Neural cell (in vitro differentiated cells): ENCODE data around the gene SMAP1. TPM values are rescaled to one million over a fixed set of nuclear protein-coding genes. Genes with fewer than 3 reads are reported as not detected.
"Not testable (repeated sequence)": the region's sequence is repeated elsewhere in the genome, so short reads cannot be mapped to it uniquely, and the experiment has no call there.

Experiments used
- H2AFZ ChIP-seq: fragments of 200-600, 300-800 bp; sonication (generic), shearing (Covaris generic); 2 replicates; pipeline ENCODE4 v1.6.0; 2014; ENCODE audit warnings: low read depth, mild to moderate bottlenecking, antibody characterized with exemption, low read length, moderate library complexity
- H3F3A ChIP-seq: fragments of 200-600 bp; shearing (Covaris generic); 2 replicates; pipeline ENCODE4 v1.6.1; 2016; ENCODE audit warnings: mild to moderate bottlenecking, moderate library complexity, mixed read lengths, antibody characterized with exemption, low read length; ENCODE audit not compliant: insufficient read depth, poor library complexity, severe bottlenecking
- H3K27ac ChIP-seq: fragments of 200-600, 300-800 bp; sonication (generic), shearing (Covaris generic); 2 replicates; pipeline ENCODE4 v1.5.1; 2014; ENCODE audit warnings: mild to moderate bottlenecking, low read length, moderate library complexity
- H3K27me3 ChIP-seq: fragments of 300-800, 200-600 bp; sonication (generic), shearing (Covaris generic); 2 replicates; pipeline ENCODE4 v1.6.0; 2014; ENCODE audit warnings: mild to moderate bottlenecking, low read depth, low read length, moderate library complexity; ENCODE audit not compliant: insufficient read depth
- H3K36me3 ChIP-seq: fragments of 300-800, 200-600 bp; sonication (generic), shearing (Covaris generic); 2 replicates; pipeline ENCODE4 v1.5.1; 2014; ENCODE audit warnings: mild to moderate bottlenecking, antibody characterized with exemption, low read length, moderate library complexity; ENCODE audit not compliant: insufficient read depth
- H3K4me2 ChIP-seq: fragments of 300-800, 200-600 bp; sonication (generic), shearing (Covaris generic); 2 replicates; pipeline ENCODE4 v1.6.0; 2014; ENCODE audit warnings: mild to moderate bottlenecking, low read length
- H3K4me3 ChIP-seq: fragments of 300-800, 200-600 bp; sonication (generic), shearing (Covaris generic); 2 replicates; pipeline ENCODE4 v1.5.1; 2014; ENCODE audit warnings: mild to moderate bottlenecking, low read length, moderate library complexity
- H3K79me2 ChIP-seq: fragments of 200-600 bp; shearing (Covaris generic); replicated peaks from 2 replicates; pipeline ENCODE4 v1.6.0; 2014; ENCODE audit warnings: mild to moderate bottlenecking, low read length, moderate library complexity; ENCODE audit not compliant: insufficient read depth
- H3K9ac ChIP-seq: fragments of 300-800, 200-600 bp; sonication (generic), shearing (Covaris generic); 2 replicates; pipeline ENCODE4 v1.6.1; 2016; ENCODE audit warnings: mild to moderate bottlenecking, low read length, mixed read lengths
- H3K9me2 ChIP-seq: fragments of 200-600 bp; shearing (Covaris generic); 2 replicates; pipeline ENCODE4 v1.6.1; 2016; ENCODE audit warnings: mild to moderate bottlenecking, low read length, mixed read lengths; ENCODE audit not compliant: insufficient read depth
- H3K9me3 ChIP-seq: fragments of 200-600, 300-800 bp; sonication (generic), shearing (Covaris generic); 2 replicates; pipeline ENCODE4 v1.6.1; 2016; ENCODE audit warnings: mild to moderate bottlenecking, mixed run types, low read length, moderate library complexity, mixed read lengths
- H4K20me1 ChIP-seq: fragments of 200-600 bp; shearing (Covaris generic); 2 replicates; pipeline ENCODE4 v1.6.1; 2016; ENCODE audit warnings: mild to moderate bottlenecking, mixed run types; ENCODE audit not compliant: insufficient read depth
- EP300 ChIP-seq: fragments of 450-650 bp; conservative IDR thresholded peaks from 2 replicates; pipeline ENCODE4 v1.6.1; 2014; ENCODE audit warnings: antibody characterized with exemption, mild to moderate bottlenecking, moderate library complexity; ENCODE audit not compliant: poor library complexity, severe bottlenecking
- EZH2 ChIP-seq: fragments of 200-600, 300-800 bp; shearing (Covaris generic), sonication (generic); IDR thresholded peaks from 2 replicates; pipeline ENCODE4 v1.6.1; 2014; ENCODE audit warnings: antibody characterized with exemption, low read length, borderline replicate concordance, mild to moderate bottlenecking; ENCODE audit not compliant: insufficient read depth, poor library complexity, severe bottlenecking
- MXI1 ChIP-seq: fragments of 450-650 bp; conservative IDR thresholded peaks from 2 replicates; pipeline ENCODE4 v1.6.1; 2014; ENCODE audit warnings: antibody characterized with exemption, mild to moderate bottlenecking; ENCODE audit not compliant: poor library complexity, severe bottlenecking
- POLR2AphosphoS5 ChIP-seq: IDR thresholded peaks from 2 replicates; pipeline ENCODE4 v1.6.1; 2012
- RAD21 ChIP-seq: fragments of 450-650 bp; conservative IDR thresholded peaks from 2 replicates; pipeline ENCODE4 v1.6.1; 2014; ENCODE audit warnings: antibody characterized with exemption, mild to moderate bottlenecking, moderate library complexity
- SMC3 ChIP-seq: fragments of 450-650 bp; conservative IDR thresholded peaks from 2 replicates; pipeline ENCODE4 v1.6.1; 2014; ENCODE audit warnings: antibody characterized with exemption, mild to moderate bottlenecking, moderate library complexity; ENCODE audit not compliant: poor library complexity
- TAF1 ChIP-seq: IDR thresholded peaks from 2 replicates; pipeline ENCODE4 v1.6.1; 2012; ENCODE audit warnings: low read depth
- polyA plus RNA-seq: library from polyadenylated mRNA; depleted of rRNA; stranded (reverse); fragments of >200 nt; gene quantifications from 2 replicates; pipeline ENCODE4 v1.2.3, GENCODE V29; 2014
- TF ChIP-seq, protein P1 (sequence below): fragments of 450-650 bp; IDR thresholded peaks from 2 replicates; pipeline ENCODE4 v1.5.1; 2014; ENCODE audit warnings: antibody characterized with exemption, mild to moderate bottlenecking, moderate library complexity; ENCODE audit not compliant: poor library complexity, severe bottlenecking
- TF ChIP-seq, protein P2 (sequence below): IDR thresholded peaks from 2 replicates; pipeline ENCODE4 v1.6.1; 2012; ENCODE audit warnings: borderline replicate concordance

Gene SMAP1
- polyA plus RNA-seq, 1 donor from 2014 or later: 43.7 TPM

DNA sequence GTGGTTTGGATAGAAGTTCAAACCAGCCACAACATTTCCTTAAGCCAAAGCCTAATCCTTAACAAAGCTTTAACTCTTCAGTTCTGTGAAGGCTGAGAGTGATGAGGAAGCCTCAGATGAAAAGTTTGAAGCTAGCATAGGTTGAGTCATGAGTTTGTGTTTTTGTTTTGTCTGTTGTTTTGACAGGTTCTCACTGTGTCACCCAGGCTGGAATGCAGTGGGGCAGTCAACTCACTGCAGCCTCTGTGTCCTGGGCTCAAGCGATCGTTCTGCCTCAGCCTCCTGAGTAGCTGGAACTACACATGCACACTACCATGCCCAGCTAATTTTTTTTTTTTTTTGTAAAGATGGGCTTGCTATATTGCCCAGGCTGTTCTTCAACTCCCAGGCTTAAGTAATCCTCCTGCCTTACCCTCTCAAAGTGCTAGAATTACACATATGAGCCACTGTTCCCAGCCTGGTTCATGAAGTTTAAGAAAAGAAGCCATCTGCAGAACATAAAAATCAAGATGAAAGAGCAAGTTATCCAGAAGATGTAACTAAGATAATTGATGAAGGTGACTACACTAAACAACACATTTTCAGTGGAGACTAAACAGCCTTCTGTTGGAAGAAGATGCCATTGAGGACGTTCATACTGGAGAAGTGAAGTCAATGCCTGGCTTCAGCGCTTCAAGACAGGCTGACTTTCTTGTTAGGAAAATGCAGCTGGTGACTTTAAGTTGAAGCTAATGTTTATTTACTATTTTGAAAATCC, 96.2 kb downstream of the SMAP1 start:
- Histone ChIP-seq H3K27ac (no peak overlapping the region), H4K20me1 (no peaks in the 10 kb centered on the region), H3K36me3 (no peaks in the 10 kb centered on the region), H3K4me2 (no peak overlapping the region), H2AFZ (no peak overlapping the region), H3F3A (no peaks in the 10 kb centered on the region), H3K9me3 (no peaks in the 10 kb centered on the region), H3K9me2 (no peaks in the 10 kb centered on the region), H3K9ac (no peak overlapping the region), H3K4me3 (no peak overlapping the region), H3K79me2 (no peaks in the 10 kb centered on the region), H3K27me3 (no peaks in the 10 kb centered on the region)
- TF ChIP-seq, protein P1, sequence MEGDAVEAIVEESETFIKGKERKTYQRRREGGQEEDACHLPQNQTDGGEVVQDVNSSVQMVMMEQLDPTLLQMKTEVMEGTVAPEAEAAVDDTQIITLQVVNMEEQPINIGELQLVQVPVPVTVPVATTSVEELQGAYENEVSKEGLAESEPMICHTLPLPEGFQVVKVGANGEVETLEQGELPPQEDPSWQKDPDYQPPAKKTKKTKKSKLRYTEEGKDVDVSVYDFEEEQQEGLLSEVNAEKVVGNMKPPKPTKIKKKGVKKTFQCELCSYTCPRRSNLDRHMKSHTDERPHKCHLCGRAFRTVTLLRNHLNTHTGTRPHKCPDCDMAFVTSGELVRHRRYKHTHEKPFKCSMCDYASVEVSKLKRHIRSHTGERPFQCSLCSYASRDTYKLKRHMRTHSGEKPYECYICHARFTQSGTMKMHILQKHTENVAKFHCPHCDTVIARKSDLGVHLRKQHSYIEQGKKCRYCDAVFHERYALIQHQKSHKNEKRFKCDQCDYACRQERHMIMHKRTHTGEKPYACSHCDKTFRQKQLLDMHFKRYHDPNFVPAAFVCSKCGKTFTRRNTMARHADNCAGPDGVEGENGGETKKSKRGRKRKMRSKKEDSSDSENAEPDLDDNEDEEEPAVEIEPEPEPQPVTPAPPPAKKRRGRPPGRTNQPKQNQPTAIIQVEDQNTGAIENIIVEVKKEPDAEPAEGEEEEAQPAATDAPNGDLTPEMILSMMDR: no peak
- TF ChIP-seq, protein P2, sequence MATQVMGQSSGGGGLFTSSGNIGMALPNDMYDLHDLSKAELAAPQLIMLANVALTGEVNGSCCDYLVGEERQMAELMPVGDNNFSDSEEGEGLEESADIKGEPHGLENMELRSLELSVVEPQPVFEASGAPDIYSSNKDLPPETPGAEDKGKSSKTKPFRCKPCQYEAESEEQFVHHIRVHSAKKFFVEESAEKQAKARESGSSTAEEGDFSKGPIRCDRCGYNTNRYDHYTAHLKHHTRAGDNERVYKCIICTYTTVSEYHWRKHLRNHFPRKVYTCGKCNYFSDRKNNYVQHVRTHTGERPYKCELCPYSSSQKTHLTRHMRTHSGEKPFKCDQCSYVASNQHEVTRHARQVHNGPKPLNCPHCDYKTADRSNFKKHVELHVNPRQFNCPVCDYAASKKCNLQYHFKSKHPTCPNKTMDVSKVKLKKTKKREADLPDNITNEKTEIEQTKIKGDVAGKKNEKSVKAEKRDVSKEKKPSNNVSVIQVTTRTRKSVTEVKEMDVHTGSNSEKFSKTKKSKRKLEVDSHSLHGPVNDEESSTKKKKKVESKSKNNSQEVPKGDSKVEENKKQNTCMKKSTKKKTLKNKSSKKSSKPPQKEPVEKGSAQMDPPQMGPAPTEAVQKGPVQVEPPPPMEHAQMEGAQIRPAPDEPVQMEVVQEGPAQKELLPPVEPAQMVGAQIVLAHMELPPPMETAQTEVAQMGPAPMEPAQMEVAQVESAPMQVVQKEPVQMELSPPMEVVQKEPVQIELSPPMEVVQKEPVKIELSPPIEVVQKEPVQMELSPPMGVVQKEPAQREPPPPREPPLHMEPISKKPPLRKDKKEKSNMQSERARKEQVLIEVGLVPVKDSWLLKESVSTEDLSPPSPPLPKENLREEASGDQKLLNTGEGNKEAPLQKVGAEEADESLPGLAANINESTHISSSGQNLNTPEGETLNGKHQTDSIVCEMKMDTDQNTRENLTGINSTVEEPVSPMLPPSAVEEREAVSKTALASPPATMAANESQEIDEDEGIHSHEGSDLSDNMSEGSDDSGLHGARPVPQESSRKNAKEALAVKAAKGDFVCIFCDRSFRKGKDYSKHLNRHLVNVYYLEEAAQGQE: no peak
- no peak for TF ChIP-seq TAF1
- no peak for TF ChIP-seq RAD21
- TF ChIP-seq SMC3: no peak

DNA sequence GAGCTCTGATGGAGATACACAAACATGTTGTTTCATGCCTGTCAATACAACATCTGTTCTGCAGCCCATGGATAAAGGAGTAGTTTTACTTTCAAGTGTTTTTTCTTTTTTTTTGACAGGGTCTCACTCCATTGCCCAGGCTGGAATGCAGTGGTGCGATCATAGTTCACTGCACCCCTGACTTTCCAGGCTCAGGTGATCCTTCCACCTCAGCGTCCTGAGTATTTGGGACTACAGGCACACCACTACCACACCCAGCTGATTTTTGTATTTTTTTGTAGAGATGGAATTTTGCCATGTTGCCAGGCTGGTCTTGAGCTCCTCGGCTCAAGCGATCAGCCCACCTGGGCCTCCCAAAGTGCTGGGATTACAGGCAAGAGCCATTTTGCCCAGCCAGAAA, 97.0 kb downstream of the SMAP1 start:
- Histone ChIP-seq H3K79me2 (no peaks in the 10 kb centered on the region), H3K4me2 (no peak overlapping the region), H3K9ac (no peak overlapping the region), H4K20me1 (no peaks in the 10 kb centered on the region), H3K9me2 (no peaks in the 10 kb centered on the region), H3K9me3 (no peaks in the 10 kb centered on the region), H3K27me3 (no peaks in the 10 kb centered on the region), H3K4me3 (no peak overlapping the region), H3K36me3 (no peaks in the 10 kb centered on the region), H3K27ac (no peak overlapping the region), H2AFZ (no peak overlapping the region), H3F3A (no peaks in the 10 kb centered on the region)
- TF ChIP-seq, protein P2: no peak
- TF ChIP-seq EP300 (no peak), MXI1 (no peak), EZH2 (no peak), TAF1 (no peak), SMC3 (no peak), RAD21 (no peak), POLR2AphosphoS5 (no peak)
- TF ChIP-seq, protein P1: no peak

DNA sequence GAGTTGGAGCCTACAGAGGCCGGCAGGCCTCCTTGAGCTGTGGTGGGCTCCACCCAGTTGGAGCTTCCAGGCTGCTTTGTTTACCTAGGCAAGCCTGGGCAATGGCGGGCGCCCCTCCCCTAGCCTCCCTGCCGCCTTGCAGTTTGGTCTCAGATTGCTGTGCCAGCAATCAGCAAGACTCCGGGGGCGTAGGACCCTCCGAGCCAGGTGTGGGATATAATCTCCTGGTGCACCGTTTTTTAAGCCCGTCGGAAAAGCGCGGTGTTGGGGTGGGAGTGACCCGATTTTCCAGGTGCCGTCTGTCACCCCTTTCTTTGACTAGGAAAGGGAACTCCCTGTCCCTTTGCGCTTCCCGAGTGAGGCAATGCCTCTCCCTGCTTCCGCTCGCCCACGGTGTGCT, 103.7 kb downstream of the SMAP1 start:
- H3K9me2 ChIP-seq, H3K79me2 ChIP-seq, H3K9me3 ChIP-seq, H3K4me3 ChIP-seq, H3K36me3 ChIP-seq, H3K27me3 ChIP-seq, H2AFZ ChIP-seq, H3K9ac ChIP-seq, H3K27ac ChIP-seq, H3K4me2 ChIP-seq, H4K20me1 ChIP-seq, H3F3A ChIP-seq: not testable (repeated sequence)
